AG04450 (cell line): ENCODE results near the gene GEMIN5. TPM values are rescaled to one million over a fixed set of nuclear protein-coding genes. Genes with fewer than 3 reads are reported as not detected.

Experiments used
- CTCF ChIA-PET: fragments of 300-600, 350-600 bp; formaldehyde crosslinking; extraction: SDS; loops from one replicate; lab custom pipeline; 2022; ENCODE audit warnings: antibody characterized with exemption, inconsistent platforms; lab: Charles Lee
- POLR2A ChIA-PET: fragments of 350-600 bp; formaldehyde crosslinking; extraction: SDS; loops from one replicate; lab custom pipeline; 2021; ENCODE audit warnings: antibody characterized with exemption, inconsistent platforms; lab: Yijun Ruan, JAX
- DNase-seq: peaks from one replicate; pipeline ENCODE4 v3.0.0-alpha.2; 2011; ENCODE audit warnings: low read depth, low spot score
- H3K27ac ChIP-seq: one replicate; pipeline ENCODE4 v1.5.1; 2012; ENCODE audit warnings: low read depth, low read length, control low read depth
- H3K27me3 ChIP-seq: one replicate; pipeline ENCODE4 v1.6.0; 2012; ENCODE audit warnings: low read length; ENCODE audit not compliant: control insufficient read depth, insufficient read depth
- H3K4me3 ChIP-seq: 2 replicates; pipeline ENCODE4 v1.5.1; 2011; ENCODE audit warnings: mild to moderate bottlenecking, low read depth, low read length, control low read depth
- H3K9me3 ChIP-seq: 2 replicates; pipeline ENCODE4 v1.5.1; 2012; ENCODE audit warnings: low read length; ENCODE audit not compliant: control insufficient read depth, insufficient read depth
- polyA plus RNA-seq: library from polyadenylated mRNA; depleted of rRNA; stranded (reverse); fragments of >200 nt; gene quantifications from 2 replicates; pipeline ENCODE4 v1.2.3, GENCODE V29; 2011; rRNA removed
- TF ChIP-seq, protein P1 (sequence below): IDR thresholded peaks from 2 replicates; pipeline ENCODE4 v1.5.1; 2011; ENCODE audit warnings: low read depth, low read length, control low read depth, inconsistent platforms

The GEMIN5 gene
- polyA plus RNA-seq, 1 experiment, result 10.7 TPM

DNA sequence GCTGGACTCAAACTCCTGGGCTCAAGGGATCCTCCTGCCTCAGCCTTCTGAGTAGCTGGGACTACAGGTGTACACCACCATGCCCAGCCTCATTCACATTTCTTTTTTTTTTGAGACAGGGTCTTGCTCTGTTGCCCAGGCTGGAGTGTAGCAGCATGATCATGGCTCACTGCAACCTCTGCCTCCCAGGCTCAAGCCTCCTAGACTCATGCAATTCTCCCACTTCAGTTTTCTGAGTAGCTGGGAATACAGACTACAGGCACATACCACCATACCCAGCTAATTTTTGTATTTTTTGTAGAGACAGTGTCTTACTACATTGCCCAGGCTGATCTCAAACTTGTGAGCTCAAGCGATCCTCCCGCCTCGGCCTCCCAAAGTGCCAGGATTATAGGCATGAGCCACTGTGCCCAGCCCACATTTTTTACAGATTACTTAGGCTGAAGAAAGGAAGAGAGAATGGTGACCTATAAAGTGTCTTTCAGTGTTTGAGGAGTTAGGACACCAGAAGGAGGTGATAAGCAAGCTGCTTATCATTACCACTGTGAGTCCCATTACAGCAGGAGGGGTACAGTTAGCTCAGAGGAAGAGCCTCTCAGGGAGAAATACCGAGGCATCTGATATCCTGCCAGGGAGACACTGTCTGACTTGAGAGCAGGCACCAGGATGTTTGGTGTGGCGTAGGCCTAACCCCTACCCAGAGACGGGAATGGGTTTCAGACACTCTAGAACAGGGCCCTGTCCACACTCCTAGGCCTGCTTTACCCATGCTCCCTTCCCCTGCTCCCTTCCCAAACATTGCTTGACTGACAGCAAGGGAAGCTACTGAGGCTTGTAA lies 97.4 kb downstream of the GEMIN5 start:
- ChIA-PET POLR2A (no interaction called here), CTCF (interaction anchor here (0.6 to 1.0 kb wide), 2 partner anchors 8 to 336 kb away, joined by 3 read pairs; no protein-coding TSS in a partner anchor)
- Histone ChIP-seq H3K9me3 (no peaks in the 10 kb centered on the region), H3K27me3 (no peaks in the 10 kb centered on the region), H3K27ac (no peak overlapping the region), H3K4me3 (no peak overlapping the region)
- TF ChIP-seq, protein P1, sequence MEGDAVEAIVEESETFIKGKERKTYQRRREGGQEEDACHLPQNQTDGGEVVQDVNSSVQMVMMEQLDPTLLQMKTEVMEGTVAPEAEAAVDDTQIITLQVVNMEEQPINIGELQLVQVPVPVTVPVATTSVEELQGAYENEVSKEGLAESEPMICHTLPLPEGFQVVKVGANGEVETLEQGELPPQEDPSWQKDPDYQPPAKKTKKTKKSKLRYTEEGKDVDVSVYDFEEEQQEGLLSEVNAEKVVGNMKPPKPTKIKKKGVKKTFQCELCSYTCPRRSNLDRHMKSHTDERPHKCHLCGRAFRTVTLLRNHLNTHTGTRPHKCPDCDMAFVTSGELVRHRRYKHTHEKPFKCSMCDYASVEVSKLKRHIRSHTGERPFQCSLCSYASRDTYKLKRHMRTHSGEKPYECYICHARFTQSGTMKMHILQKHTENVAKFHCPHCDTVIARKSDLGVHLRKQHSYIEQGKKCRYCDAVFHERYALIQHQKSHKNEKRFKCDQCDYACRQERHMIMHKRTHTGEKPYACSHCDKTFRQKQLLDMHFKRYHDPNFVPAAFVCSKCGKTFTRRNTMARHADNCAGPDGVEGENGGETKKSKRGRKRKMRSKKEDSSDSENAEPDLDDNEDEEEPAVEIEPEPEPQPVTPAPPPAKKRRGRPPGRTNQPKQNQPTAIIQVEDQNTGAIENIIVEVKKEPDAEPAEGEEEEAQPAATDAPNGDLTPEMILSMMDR, result no peak
- DNase-seq, result no peak

Other genes starting within 250 kb of the GEMIN5 start
- gene LARP1, start 182.8 kb downstream of the GEMIN5 start, polyA plus RNA-seq, result 54.9 and 64.9 TPM in 2 replicates
- 21.1 and 22.7 TPM in 2 replicates for gene FAXDC2, start 87.6 kb downstream of the GEMIN5 start, polyA plus RNA-seq
- gene CNOT8, start 79.6 kb downstream of the GEMIN5 start, polyA plus RNA-seq, result 41.0 and 51.8 TPM in 2 replicates
- 47.3 and 50.4 TPM in 2 replicates for gene MRPL22, start 2.9 kb upstream of the GEMIN5 start, polyA plus RNA-seq
- gene KIF4B, start 75.5 kb upstream of the GEMIN5 start, polyA plus RNA-seq, result 0.02 TPM in 1 of 2 replicates, not detected in the other